HL-60 (cell line): ENCODE measurements around the gene ITGA2B.

ENCODE experiments used
- GABPA ChIP-seq: IDR thresholded peaks from 2 replicates; pipeline ENCODE4 v1.6.1; 2012; ENCODE audit warnings: low read depth
- POLR2AphosphoS5 ChIP-seq: IDR thresholded peaks from 2 replicates; pipeline ENCODE4 v1.6.1; 2012; ENCODE audit warnings: low read depth
- TF ChIP-seq, protein P1 (sequence below): IDR thresholded peaks from one replicate; pipeline ENCODE4 v1.5.1; 2011; ENCODE audit warnings: low read length, control low read depth, inconsistent platforms; ENCODE audit not compliant: insufficient read depth
- TF ChIP-seq, protein P2 (sequence below): IDR thresholded peaks from 2 replicates; pipeline ENCODE4 v1.6.1; 2012; ENCODE audit warnings: low read depth; ENCODE audit not compliant: insufficient replicate concordance

- TF ChIP-seq, protein P1, sequence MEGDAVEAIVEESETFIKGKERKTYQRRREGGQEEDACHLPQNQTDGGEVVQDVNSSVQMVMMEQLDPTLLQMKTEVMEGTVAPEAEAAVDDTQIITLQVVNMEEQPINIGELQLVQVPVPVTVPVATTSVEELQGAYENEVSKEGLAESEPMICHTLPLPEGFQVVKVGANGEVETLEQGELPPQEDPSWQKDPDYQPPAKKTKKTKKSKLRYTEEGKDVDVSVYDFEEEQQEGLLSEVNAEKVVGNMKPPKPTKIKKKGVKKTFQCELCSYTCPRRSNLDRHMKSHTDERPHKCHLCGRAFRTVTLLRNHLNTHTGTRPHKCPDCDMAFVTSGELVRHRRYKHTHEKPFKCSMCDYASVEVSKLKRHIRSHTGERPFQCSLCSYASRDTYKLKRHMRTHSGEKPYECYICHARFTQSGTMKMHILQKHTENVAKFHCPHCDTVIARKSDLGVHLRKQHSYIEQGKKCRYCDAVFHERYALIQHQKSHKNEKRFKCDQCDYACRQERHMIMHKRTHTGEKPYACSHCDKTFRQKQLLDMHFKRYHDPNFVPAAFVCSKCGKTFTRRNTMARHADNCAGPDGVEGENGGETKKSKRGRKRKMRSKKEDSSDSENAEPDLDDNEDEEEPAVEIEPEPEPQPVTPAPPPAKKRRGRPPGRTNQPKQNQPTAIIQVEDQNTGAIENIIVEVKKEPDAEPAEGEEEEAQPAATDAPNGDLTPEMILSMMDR = no peak
- TF ChIP-seq, protein P2, sequence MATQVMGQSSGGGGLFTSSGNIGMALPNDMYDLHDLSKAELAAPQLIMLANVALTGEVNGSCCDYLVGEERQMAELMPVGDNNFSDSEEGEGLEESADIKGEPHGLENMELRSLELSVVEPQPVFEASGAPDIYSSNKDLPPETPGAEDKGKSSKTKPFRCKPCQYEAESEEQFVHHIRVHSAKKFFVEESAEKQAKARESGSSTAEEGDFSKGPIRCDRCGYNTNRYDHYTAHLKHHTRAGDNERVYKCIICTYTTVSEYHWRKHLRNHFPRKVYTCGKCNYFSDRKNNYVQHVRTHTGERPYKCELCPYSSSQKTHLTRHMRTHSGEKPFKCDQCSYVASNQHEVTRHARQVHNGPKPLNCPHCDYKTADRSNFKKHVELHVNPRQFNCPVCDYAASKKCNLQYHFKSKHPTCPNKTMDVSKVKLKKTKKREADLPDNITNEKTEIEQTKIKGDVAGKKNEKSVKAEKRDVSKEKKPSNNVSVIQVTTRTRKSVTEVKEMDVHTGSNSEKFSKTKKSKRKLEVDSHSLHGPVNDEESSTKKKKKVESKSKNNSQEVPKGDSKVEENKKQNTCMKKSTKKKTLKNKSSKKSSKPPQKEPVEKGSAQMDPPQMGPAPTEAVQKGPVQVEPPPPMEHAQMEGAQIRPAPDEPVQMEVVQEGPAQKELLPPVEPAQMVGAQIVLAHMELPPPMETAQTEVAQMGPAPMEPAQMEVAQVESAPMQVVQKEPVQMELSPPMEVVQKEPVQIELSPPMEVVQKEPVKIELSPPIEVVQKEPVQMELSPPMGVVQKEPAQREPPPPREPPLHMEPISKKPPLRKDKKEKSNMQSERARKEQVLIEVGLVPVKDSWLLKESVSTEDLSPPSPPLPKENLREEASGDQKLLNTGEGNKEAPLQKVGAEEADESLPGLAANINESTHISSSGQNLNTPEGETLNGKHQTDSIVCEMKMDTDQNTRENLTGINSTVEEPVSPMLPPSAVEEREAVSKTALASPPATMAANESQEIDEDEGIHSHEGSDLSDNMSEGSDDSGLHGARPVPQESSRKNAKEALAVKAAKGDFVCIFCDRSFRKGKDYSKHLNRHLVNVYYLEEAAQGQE = no peak
- TF ChIP-seq POLR2AphosphoS5 = no peak
- no peak for TF ChIP-seq GABPA
Observed at GRCh38 chr17:44384281-44384822, 5.1 kb downstream of the ITGA2B start.
